Measurements from ENCODE around the gene IHH.

- no peak for TF ChIP-seq REST (tag by site-specific recombination; IDR thresholded peaks at IDR 0.05)
- TF ChIP-seq CTCF (tag by site-specific recombination; IDR thresholded peaks at IDR 0.05), result no peak
- TF ChIP-seq ZNF426 (tag by site-specific recombination; IDR thresholded peaks at IDR 0.05), result no peak
- no peak for TF ChIP-seq SP3 (tag by site-specific recombination; IDR thresholded peaks at IDR 0.05)
- TF ChIP-seq ZFHX2 (tag by site-specific recombination; conservative IDR thresholded peaks at IDR 0.05), result no peak
- no peak for TF ChIP-seq GLIS2 (tag by site-specific recombination; IDR thresholded peaks at IDR 0.05)
- no peak for TF ChIP-seq ZNF274 (IDR thresholded peaks at IDR 0.05; ENCODE audit: low read length)
- TF ChIP-seq ZNF274 (tag by site-specific recombination; IDR thresholded peaks at IDR 0.05; ENCODE audit: borderline replicate concordance), result no peak
- no peak for TF ChIP-seq ZNF423 (tag by site-specific recombination; IDR thresholded peaks at IDR 0.05)
- no peak for TF ChIP-seq TRIM28 (IDR thresholded peaks at IDR 0.05; ENCODE audit: borderline replicate concordance, low read length)
These were observed 51.4 kb downstream of the IHH start for GRCh38 chr2:219009294-219009693.
